Measurements from ENCODE around the gene CFAP299. TPM values are rescaled to one million over a fixed set of nuclear protein-coding genes. Genes with fewer than 3 reads are reported as not detected.
A peak's percentile ranks its signal among the peaks of the same experiment; 100 is the strongest.
"Not testable (repeated sequence)": the region's sequence is repeated elsewhere in the genome, so short reads cannot be mapped to it uniquely, and the experiment has no call there.

CFAP299 gene
- total RNA-seq, 1 donor from 2014 or later, result not detected

- DNase-seq, result no peak
- H3K9me3 ChIP-seq (replicated peaks), result no peaks in the 10 kb centered on the region
- intact Hi-C loops (cut with micrococcal nuclease), result no loop called here
- H3K27me3 ChIP-seq (ENCODE audit: low read depth), result peaks cover 24% of the 10 kb centered on the region
- no peak overlapping the region for H3K27ac ChIP-seq (replicated peaks)
- TF ChIP-seq, protein P1, sequence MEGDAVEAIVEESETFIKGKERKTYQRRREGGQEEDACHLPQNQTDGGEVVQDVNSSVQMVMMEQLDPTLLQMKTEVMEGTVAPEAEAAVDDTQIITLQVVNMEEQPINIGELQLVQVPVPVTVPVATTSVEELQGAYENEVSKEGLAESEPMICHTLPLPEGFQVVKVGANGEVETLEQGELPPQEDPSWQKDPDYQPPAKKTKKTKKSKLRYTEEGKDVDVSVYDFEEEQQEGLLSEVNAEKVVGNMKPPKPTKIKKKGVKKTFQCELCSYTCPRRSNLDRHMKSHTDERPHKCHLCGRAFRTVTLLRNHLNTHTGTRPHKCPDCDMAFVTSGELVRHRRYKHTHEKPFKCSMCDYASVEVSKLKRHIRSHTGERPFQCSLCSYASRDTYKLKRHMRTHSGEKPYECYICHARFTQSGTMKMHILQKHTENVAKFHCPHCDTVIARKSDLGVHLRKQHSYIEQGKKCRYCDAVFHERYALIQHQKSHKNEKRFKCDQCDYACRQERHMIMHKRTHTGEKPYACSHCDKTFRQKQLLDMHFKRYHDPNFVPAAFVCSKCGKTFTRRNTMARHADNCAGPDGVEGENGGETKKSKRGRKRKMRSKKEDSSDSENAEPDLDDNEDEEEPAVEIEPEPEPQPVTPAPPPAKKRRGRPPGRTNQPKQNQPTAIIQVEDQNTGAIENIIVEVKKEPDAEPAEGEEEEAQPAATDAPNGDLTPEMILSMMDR (IDR thresholded peaks at IDR 0.05; ENCODE audit: borderline replicate concordance), result no peak
- H3K36me3 ChIP-seq, result no peaks in the 10 kb centered on the region
- H3K4me1 ChIP-seq, result peaks cover 15% of the 10 kb centered on the region
- no peak overlapping the region for H3K4me3 ChIP-seq
These were observed 3.8 kb upstream of the CFAP299 start for GRCh38 chr4:80331693-80332092.

DNA sequence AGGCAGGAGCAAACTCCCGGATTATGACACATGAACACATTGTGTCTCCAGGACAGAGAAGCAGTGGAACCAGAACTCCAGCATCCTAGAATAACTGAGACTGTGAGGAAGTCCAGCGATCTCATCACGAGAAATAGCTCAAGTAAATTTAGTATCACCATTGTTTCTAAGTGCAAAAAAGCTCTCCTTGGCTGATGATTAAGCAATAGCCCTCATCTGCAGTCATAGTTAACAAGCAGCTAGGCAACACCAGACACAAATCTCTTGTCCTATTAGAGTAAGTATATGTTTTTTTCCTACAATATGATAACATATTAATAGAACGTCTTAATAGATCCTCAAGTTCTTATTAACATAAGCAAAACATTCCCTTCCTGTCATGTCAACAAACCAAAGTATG is 2.4 kb upstream of the CFAP299 start:
- TF ChIP-seq, protein P1 (IDR thresholded peaks at IDR 0.05; ENCODE audit: borderline replicate concordance), result no peak
- Histone ChIP-seq H3K9me3 (replicated peaks) (no peaks in the 10 kb centered on the region), H3K27ac (replicated peaks) (no peak overlapping the region), H3K36me3 (no peaks in the 10 kb centered on the region), H3K27me3 (ENCODE audit: low read depth) (peaks cover 29% of the 10 kb centered on the region), H3K4me1 (peaks cover 16% of the 10 kb centered on the region), H3K4me3 (no peak overlapping the region)
- intact Hi-C loops (cut with micrococcal nuclease), result no loop called here
- DNase-seq, result no peak

DNA sequence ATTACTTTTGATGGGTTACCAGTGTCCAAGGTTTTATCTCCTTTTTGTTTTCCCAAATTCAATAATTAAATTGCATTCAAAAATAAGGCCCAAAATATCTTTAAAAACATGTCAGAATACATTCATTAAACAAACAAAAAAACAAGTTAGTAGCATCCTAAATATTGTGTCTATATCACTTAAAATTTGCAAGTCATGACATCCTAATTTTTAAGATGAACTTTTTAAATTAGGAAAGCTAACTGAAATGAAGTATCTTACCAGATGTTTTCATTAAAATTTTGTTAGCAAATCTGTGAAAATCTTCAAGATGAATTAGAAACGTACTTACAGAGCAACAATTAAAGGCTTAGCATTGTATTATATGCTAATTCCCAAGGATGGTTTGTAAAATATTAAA is 962 bp upstream of the CFAP299 start:
- Histone ChIP-seq H3K9me3 (replicated peaks) (no peaks in the 10 kb centered on the region), H3K4me1 (peaks cover 16% of the 10 kb centered on the region), H3K27ac (replicated peaks) (no peak overlapping the region), H3K4me3 (no peak overlapping the region), H3K27me3 (ENCODE audit: low read depth) (peaks cover 36% of the 10 kb centered on the region), H3K36me3 (no peaks in the 10 kb centered on the region)
- intact Hi-C loops (cut with micrococcal nuclease), result no loop called here
- no peak for DNase-seq
- TF ChIP-seq, protein P1 (IDR thresholded peaks at IDR 0.05; ENCODE audit: borderline replicate concordance), result no peak

DNA sequence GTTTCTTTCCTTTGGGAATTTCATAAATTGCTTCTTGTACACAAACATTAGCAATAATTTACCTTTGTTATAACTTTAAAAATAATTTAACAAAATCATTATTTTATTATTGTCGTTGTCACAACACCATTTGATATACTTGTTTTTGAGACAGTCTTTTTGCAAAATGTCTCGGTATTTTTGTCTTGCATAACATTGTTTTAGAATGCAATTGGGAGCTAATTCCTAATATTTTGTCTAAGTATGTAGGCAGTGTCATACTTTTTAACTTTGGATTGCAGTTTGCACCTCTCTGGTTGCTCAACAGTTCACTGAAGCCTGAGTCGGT is 340 bp upstream of the CFAP299 start:
- no peaks in the 10 kb centered on the region for H3K36me3 ChIP-seq
- no peak for DNase-seq
- TF ChIP-seq, protein P1 (IDR thresholded peaks at IDR 0.05; ENCODE audit: borderline replicate concordance), result no peak
- no peaks in the 10 kb centered on the region for H3K9me3 ChIP-seq (replicated peaks)
- H3K4me1 ChIP-seq, result peaks cover 16% of the 10 kb centered on the region
- H3K27me3 ChIP-seq (ENCODE audit: low read depth), result peaks cover 37% of the 10 kb centered on the region
- peak overlapping the region; percentile 70 for H3K4me3 ChIP-seq
- no peak overlapping the region for H3K27ac ChIP-seq (replicated peaks)
- intact Hi-C loops (cut with micrococcal nuclease), result no loop called here

DNA sequence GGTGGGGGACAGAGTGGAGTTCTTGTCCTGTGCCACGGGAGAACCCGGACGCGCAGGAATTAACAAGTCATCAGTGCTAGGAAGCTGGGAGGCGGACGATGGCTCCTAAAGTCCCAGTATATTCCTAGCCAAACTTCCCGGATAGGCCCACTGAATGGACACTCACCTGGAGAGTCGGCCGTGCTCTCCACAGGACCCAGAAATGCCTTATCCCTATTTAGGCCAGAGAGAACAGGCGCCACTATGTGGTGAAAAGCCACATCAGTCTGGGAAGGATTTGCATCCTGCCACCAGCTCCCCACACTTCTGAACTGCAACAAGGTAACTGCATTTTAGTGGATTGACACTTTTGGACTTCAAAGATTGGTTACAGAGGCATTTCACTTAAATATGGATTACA is 1.1 kb downstream of the CFAP299 start:
- H3K36me3 ChIP-seq, result no peaks in the 10 kb centered on the region
- H3K27me3 ChIP-seq (ENCODE audit: low read depth), result peaks cover 41% of the 10 kb centered on the region
- intact Hi-C loops (cut with micrococcal nuclease), result no loop called here
- H3K4me1 ChIP-seq, result peaks cover 16% of the 10 kb centered on the region
- peaks cover 4% of the 10 kb centered on the region for H3K9me3 ChIP-seq (replicated peaks)
- TF ChIP-seq, protein P1 (IDR thresholded peaks at IDR 0.05; ENCODE audit: borderline replicate concordance), result peak; percentile 40
- no peak for DNase-seq
- H3K27ac ChIP-seq (replicated peaks), result no peak overlapping the region
- H3K4me3 ChIP-seq, result peak overlapping the region; percentile 70

- peaks cover 16% of the 10 kb centered on the region for H3K4me1 ChIP-seq
- peaks cover 32% of the 10 kb centered on the region for H3K27me3 ChIP-seq (ENCODE audit: low read depth)
- no peak for DNase-seq
- H3K9me3 ChIP-seq (replicated peaks), result peaks cover 34% of the 10 kb centered on the region
- H3K36me3 ChIP-seq, result no peaks in the 10 kb centered on the region
- H3K27ac ChIP-seq (replicated peaks), result no peak overlapping the region
- TF ChIP-seq, protein P1 (IDR thresholded peaks at IDR 0.05; ENCODE audit: borderline replicate concordance), result no peak
- no peak overlapping the region for H3K4me3 ChIP-seq
- intact Hi-C loops (cut with micrococcal nuclease), result no loop called here
These were observed 4.5 kb downstream of the CFAP299 start for GRCh38 chr4:80340036-80340435.

GRCh38 chr4:80342684-80343083 is 7.2 kb downstream of the CFAP299 start:
- H3K27ac ChIP-seq (replicated peaks); DNase-seq; H3K36me3 ChIP-seq; H3K4me3 ChIP-seq; H3K4me1 ChIP-seq; intact Hi-C loops (cut with micrococcal nuclease): not testable (repeated sequence)
- Histone ChIP-seq H3K9me3 (replicated peaks) (peaks cover 40% of the 10 kb centered on the region), H3K27me3 (ENCODE audit: low read depth) (peaks cover 14% of the 10 kb centered on the region)
